DND-41 (cell line): ENCODE measurements around the gene SRP19.

Experiments used
- ATAC-seq: fragments of 200-7000 bp; cut with Tn5 transposase; 3 replicates; pipeline ENCODE4 v1.9.1; 2021; ENCODE audit warnings: low read depth; ENCODE audit not compliant: insufficient read depth
- DNase-seq: peaks from one replicate; pipeline ENCODE4 v3.0.0-alpha.2; 2020
- H2AFZ ChIP-seq: 2 replicates; pipeline ENCODE4 v1.6.0; 2012; ENCODE audit warnings: low read depth, low read length
- H3K27ac ChIP-seq: 2 replicates; pipeline ENCODE4 v1.5.1; 2012; ENCODE audit warnings: low read length, inconsistent platforms
- H3K27me3 ChIP-seq: fragments of 200-600 bp; sonication (generic); 2 replicates; pipeline ENCODE4 v1.6.0; 2012; ENCODE audit warnings: low read length, mild to moderate bottlenecking, inconsistent platforms; ENCODE audit not compliant: insufficient read depth, poor library complexity
- H3K36me3 ChIP-seq: 2 replicates; pipeline ENCODE4 v1.5.1; 2012; ENCODE audit warnings: low read length, inconsistent platforms; ENCODE audit not compliant: insufficient read depth
- H3K4me1 ChIP-seq: 2 replicates; pipeline ENCODE4 v1.5.1; 2012; ENCODE audit warnings: mild to moderate bottlenecking, low read length; ENCODE audit not compliant: insufficient read depth
- H3K4me2 ChIP-seq: 2 replicates; pipeline ENCODE4 v1.6.0; 2012; ENCODE audit warnings: mild to moderate bottlenecking, moderate library complexity, low read length, inconsistent platforms; ENCODE audit not compliant: insufficient read depth
- H3K4me3 ChIP-seq, 2 experiments: fragments of 200-600 bp in 1 of 2; shearing (Covaris generic) in 1 of 2; 2 replicates each; pipeline ENCODE4 v1.5.1; 2012 to 2016; ENCODE audit warnings: inconsistent platforms in 2 of 2, low read length in 2 of 2, mild to moderate bottlenecking in 2 of 2, low read depth in 1 of 2, moderate library complexity in 1 of 2
- H3K79me2 ChIP-seq: 2 replicates; pipeline ENCODE4 v1.6.0; 2012; ENCODE audit warnings: low read length, inconsistent platforms; ENCODE audit not compliant: insufficient read depth
- H3K9ac ChIP-seq: 2 replicates; pipeline ENCODE4 v1.6.0; 2012; ENCODE audit warnings: low read depth, mild to moderate bottlenecking, inconsistent platforms, low read length, moderate library complexity
- H3K9me3 ChIP-seq: 2 replicates; pipeline ENCODE4 v1.5.1; 2012; ENCODE audit warnings: low read length, moderate library complexity, mild to moderate bottlenecking, inconsistent platforms; ENCODE audit not compliant: insufficient read depth, severe bottlenecking
- H4K20me1 ChIP-seq: 2 replicates; pipeline ENCODE4 v1.6.0; 2012; ENCODE audit warnings: low read length; ENCODE audit not compliant: insufficient read depth
- EZH2 ChIP-seq: IDR thresholded peaks from 3 replicates; pipeline ENCODE4 v1.6.1; 2012; ENCODE audit warnings: borderline replicate concordance, low read depth, mild to moderate bottlenecking, moderate library complexity, low read length, inconsistent platforms; ENCODE audit not compliant: severe bottlenecking
- TF ChIP-seq, protein P1 (sequence below): IDR thresholded peaks from 2 replicates; pipeline ENCODE4 v1.5.1; 2012; ENCODE audit warnings: borderline replicate concordance, low read length, moderate library complexity, mild to moderate bottlenecking; ENCODE audit not compliant: poor library complexity, severe bottlenecking; ENCODE audit errors: extremely low read depth

Gene SRP19

DNA sequence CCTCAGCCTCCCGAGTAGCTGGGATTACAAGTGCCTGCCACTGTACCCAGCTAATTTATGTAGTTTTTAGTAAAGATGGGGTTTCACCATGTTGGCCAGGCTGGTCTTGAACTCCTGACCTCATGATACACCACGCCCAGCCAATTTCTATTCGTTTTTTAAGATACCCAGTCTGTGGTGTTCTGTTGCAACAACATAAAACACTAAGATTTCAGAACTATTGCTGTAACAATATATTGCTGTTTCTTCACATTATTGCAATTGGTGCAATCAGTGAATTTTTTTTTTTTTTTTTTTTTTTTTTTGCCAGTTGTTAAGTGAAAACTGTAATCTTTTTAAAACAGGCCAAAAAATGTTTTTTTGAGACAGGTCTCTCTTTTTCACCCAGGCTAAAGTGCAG, 9.9 kb downstream of the SRP19 start:
- H4K20me1 ChIP-seq = peaks cover 2% of the 10 kb centered on the region; the same call in 1 of the 2 replicates
- H3K27me3 ChIP-seq = no peaks in the 10 kb centered on the region
- no peak overlapping the region for H3K4me2 ChIP-seq
- no peak overlapping the region for H3K9ac ChIP-seq
- H2AFZ ChIP-seq = no peak overlapping the region
- H3K79me2 ChIP-seq = peaks cover 23% of the 10 kb centered on the region; the same call in 1 of the 2 replicates
- no peak overlapping the region for H3K27ac ChIP-seq
- DNase-seq (no peak), ATAC-seq (no peak)
- TF ChIP-seq, protein P1, sequence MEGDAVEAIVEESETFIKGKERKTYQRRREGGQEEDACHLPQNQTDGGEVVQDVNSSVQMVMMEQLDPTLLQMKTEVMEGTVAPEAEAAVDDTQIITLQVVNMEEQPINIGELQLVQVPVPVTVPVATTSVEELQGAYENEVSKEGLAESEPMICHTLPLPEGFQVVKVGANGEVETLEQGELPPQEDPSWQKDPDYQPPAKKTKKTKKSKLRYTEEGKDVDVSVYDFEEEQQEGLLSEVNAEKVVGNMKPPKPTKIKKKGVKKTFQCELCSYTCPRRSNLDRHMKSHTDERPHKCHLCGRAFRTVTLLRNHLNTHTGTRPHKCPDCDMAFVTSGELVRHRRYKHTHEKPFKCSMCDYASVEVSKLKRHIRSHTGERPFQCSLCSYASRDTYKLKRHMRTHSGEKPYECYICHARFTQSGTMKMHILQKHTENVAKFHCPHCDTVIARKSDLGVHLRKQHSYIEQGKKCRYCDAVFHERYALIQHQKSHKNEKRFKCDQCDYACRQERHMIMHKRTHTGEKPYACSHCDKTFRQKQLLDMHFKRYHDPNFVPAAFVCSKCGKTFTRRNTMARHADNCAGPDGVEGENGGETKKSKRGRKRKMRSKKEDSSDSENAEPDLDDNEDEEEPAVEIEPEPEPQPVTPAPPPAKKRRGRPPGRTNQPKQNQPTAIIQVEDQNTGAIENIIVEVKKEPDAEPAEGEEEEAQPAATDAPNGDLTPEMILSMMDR = no peak
- TF ChIP-seq EZH2 = no peak
- no peak overlapping the region for H3K4me3 ChIP-seq
- H3K36me3 ChIP-seq = peaks cover 76% of the 10 kb centered on the region
- no peaks in the 10 kb centered on the region for H3K9me3 ChIP-seq
- no peaks in the 10 kb centered on the region; the same call in 1 of the 2 replicates for H3K4me1 ChIP-seq

DNA sequence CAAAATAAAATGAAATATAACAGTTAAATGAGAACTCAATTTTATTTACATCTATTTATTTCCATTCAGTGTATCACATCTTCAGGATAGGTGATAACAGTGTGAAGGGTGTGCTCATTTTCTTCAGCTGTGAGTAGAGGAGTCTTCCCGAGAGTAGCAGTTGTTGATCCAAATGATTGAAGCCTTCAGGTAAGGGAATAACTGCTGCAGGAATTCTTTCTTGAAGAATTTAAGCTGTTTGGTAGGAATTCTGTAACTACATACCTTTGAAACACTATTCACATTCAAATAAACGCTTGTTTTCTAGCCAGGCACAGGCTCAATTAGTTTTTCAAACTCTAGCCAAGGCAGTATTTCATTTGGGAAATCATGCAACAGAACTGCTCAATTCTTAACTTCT, 15.3 kb downstream of the SRP19 start:
- Histone ChIP-seq H3K4me3 (no peak overlapping the region), H3K79me2 (peaks cover 14% of the 10 kb centered on the region), H3K9me3 (no peaks in the 10 kb centered on the region), H3K4me2 (no peak overlapping the region), H4K20me1 (peaks cover 2% of the 10 kb centered on the region; the same call in 1 of the 2 replicates), H3K27ac (no peak overlapping the region), H2AFZ (no peak overlapping the region), H3K36me3 (peaks cover 69% of the 10 kb centered on the region), H3K4me1 (peaks cover 38% of the 10 kb centered on the region), H3K9ac (no peak overlapping the region), H3K27me3 (no peaks in the 10 kb centered on the region)
- no peak for ATAC-seq
- DNase-seq = no peak
- no peak for TF ChIP-seq EZH2
- TF ChIP-seq, protein P1 = no peak

DNA sequence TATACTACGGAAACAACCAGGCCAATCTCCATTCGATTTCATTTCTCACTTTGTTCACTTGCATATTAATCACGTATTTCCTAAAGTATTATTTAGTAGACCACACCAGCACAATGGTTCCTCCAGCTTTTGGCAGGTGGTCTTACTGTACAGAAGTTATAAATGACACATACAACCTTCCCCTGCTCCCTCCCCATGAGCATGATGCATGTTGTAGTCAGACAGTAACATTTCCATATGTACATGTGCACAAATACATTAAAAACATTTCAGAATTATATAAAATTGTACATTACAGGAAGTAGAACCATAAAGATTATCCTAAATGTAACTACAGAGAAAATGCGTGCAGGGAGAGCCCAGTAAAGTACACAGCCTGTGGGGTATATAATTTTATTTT, 17.0 kb downstream of the SRP19 start:
- no peak overlapping the region for H2AFZ ChIP-seq
- H4K20me1 ChIP-seq = peaks cover 2% of the 10 kb centered on the region; the same call in 1 of the 2 replicates
- ATAC-seq (0 out of 3 replicates have a peak, but pooled peaks have one; percentile 0), DNase-seq (no peak)
- H3K4me1 ChIP-seq = peaks cover 38% of the 10 kb centered on the region
- H3K9ac ChIP-seq = peak overlapping the region; percentile 2; the same call in 1 of the 2 replicates
- H3K27me3 ChIP-seq = no peaks in the 10 kb centered on the region
- H3K79me2 ChIP-seq = peaks cover 12% of the 10 kb centered on the region
- peaks cover 80% of the 10 kb centered on the region for H3K36me3 ChIP-seq
- H3K4me2 ChIP-seq = peak overlapping the region; percentile 28
- H3K9me3 ChIP-seq = no peaks in the 10 kb centered on the region
- H3K27ac ChIP-seq = peak overlapping the region; percentile 68
- TF ChIP-seq, protein P1 = no peak
- TF ChIP-seq EZH2 = no peak
- no peak overlapping the region for H3K4me3 ChIP-seq
